T47D (cell line): ENCODE data around the gene TRPC3.
"Not testable (repeated sequence)": the region's sequence is repeated elsewhere in the genome, so short reads cannot be mapped to it uniquely, and the experiment has no call there.

ENCODE experiments used
- DNase-seq, 2 experiments: peaks; one replicate each; pipeline versions ENCODE4 v3.0.0 to v3.0.0-alpha.2; 2011 to 2012; ENCODE audit warnings: low read depth in 1 of 2, low spot score in 1 of 2
- JUND ChIP-seq: IDR thresholded peaks from 2 replicates; pipeline ENCODE4 v1.6.1; 2012; ENCODE audit warnings: low read depth
- in situ Hi-C: cut with HindIII; loops from 2 replicates; pipeline ENCODE4 v1.10.0; 2016; ENCODE audit warnings: low sequenced_read_pairs, low pct_unique_long_range_greater_than_20kb

The TRPC3 gene

GRCh38 chr4:121936101-121936500 lies 15.8 kb downstream of the TRPC3 start:
- in situ Hi-C loops: no loop called here
- TF ChIP-seq JUND: no peak
- DNase-seq: no peak

- no peak for TF ChIP-seq JUND
- DNase-seq: no peak
- in situ Hi-C loops: no loop called here
These were observed 17.2 kb downstream of the TRPC3 start for GRCh38 chr4:121934635-121935034.

DNA sequence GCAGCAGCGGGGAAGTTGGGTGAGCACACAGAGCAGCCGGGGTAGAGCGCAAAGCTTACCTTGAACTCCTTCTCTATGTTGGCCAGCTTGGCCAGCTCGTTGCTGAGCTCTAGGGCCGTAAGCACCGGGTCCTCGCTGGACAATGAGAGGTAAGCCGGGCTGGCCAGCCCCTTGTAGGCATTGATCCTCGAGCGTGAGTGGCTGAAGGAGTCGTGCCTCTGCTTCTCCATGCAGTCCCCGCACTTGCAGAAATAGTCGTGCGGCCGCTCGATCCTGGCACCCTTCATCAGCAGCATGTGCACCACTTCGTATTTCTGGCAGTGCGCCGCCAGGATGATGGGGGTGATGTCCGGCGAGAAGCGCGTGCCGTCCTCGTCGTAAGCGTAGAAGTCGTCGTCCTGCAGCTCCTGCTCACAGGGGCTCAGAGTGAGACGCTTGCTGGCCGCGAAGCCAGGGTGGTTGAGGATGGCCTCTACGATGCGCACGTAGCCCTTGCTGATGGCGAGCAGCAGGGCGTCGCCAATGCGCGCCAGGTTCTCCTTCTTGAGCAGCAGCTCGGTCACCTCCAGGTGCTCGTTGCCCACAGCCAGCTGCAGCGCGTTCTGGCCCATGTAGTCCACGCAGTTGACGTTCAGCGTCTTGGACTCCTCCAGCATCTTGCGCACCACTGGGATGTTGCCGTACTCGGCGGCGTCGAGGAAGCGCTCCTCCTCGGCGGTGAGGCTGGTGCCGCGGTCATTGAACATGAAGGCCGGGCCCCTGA lies 19.5 kb downstream of the TRPC3 start:
- in situ Hi-C loops: no loop called here
- no peak for DNase-seq
- TF ChIP-seq JUND: no peak

DNA sequence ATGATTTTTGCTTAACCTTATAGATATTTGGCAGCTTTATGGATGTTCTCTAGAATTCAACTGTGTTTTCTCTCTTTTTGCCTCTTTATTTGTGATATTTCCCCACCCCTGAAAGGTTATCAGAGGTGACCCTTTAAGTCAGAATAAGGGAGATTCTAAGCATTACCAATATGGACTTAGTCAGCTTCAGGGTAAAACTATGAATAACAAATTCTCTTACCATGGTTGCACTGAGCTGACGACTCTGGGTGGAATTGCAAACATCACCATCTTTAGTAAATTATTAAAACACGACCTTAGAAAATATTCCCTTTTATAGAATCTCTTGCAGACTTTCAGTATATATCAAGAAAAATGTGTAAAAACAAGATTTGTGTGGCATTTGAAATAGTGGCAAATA lies 21.6 kb downstream of the TRPC3 start:
- TF ChIP-seq JUND: no peak
- no peak for DNase-seq
- in situ Hi-C loops: no loop called here

DNA sequence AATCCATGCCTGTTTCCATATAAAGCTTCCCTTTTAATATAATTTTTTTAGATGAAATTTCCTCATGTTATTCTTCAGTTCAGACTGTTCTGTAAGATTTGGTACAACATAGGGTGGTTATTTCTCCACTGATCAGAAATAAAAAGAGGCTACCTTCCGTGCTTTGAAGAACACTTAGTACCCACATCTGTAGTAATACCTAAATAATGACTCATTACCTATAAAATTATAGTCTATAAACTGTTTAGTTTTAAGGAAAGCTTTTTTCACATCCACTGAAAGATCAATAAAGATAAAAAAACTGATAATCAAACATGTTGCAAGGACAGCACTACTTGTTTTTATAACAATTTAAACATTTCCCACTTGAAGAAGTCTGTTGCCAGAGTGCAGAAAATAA lies 23.9 kb downstream of the TRPC3 start:
- no peak for TF ChIP-seq JUND
- no peak for DNase-seq
- in situ Hi-C loops: no loop called here

- in situ Hi-C loops, DNase-seq: not testable (repeated sequence)
These were observed 25.4 kb downstream of the TRPC3 start for GRCh38 chr4:121926490-121926889.

- in situ Hi-C loops: no loop called here
- TF ChIP-seq JUND: no peak
- no peak for DNase-seq
These were observed 28.6 kb downstream of the TRPC3 start for GRCh38 chr4:121923306-121923705.

DNA sequence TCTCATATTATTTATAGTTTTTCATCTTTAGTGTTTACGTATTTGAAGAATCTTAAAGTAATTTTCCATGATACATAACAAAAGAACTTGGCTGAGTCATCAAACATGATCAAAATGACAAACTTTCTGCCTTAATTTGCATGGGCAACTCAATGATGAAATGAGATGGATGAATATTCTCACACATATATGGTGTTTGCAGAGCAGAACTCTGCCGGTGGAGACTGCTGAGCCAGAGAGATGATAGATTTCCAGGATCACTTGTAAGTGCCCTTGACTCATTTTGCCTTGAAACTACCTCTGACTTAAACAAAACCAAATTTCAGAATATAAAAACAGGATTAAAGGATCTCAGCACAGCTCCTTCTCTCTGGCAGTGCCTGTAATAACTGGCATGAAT lies 38.2 kb downstream of the TRPC3 start:
- in situ Hi-C loops: no loop called here
- DNase-seq: no peak
- no peak for TF ChIP-seq JUND

GRCh38 chr4:121908346-121908745 lies 43.5 kb downstream of the TRPC3 start:
- no peak for DNase-seq
- no peak for TF ChIP-seq JUND
- in situ Hi-C loops: no loop called here

DNA sequence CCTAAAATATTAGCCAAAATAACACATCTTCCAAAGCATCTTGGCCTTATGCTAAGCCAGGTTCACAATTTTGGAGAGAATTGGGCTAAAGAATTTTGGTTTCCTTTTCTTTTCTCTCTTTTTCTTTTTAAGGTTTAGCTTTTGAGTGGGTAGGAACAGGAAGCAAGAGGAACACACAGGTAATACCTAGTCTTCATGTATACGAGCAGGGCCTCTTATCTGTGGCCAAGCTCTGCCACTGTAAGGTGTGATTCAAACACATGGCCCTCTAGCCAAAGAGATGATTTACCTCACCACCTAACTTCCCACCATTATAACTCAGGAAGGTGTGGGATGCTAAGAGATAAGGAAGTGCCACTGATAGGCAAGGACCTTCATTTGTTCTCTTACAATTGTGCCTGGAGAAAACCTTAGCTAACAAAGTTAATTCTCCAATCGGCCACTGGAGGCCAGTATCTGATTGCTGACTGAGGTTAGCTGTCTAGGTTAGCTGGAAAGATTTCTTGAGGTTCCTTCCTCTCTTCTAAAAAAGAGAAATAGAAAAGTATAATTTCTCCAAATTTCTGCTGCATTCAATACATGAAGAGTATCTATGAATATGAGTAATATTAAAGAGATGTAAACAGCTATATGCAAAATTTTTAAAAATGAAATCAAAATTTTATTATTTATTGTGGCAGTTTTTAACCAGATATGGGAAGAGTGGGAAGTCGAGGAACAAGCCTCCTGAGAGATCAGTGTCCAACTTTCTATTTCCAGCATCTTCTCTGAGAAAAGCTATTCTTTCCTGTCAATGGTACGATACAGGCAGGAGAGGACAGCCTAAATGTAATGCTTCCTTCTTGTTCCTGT lies 51.5 kb downstream of the TRPC3 start:
- DNase-seq: peak; percentile 13 to 66
- in situ Hi-C loops: no loop called here
- no peak for TF ChIP-seq JUND

DNA sequence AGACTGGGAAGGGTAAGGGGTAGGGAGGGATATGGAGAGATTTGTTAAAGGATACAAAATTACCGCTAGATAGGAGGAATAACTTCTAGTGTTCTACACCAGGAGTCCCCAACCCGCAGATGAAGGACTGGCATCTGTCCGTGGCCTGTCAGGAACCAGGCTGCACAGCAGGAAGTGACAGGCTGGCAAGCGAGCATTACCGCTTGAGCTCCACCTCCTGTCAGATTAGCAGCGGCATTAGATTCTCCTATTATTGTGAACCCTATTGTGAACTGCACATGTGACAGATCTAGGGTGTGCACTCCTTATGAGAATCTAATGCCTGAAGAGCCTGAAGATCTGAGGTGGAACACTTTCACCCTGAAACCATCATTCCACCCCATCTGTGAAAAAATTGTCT lies 53.7 kb downstream of the TRPC3 start:
- in situ Hi-C loops: no loop called here
- peak in 1 of 2 experiments; percentile 30 for DNase-seq
- TF ChIP-seq JUND: no peak

DNA sequence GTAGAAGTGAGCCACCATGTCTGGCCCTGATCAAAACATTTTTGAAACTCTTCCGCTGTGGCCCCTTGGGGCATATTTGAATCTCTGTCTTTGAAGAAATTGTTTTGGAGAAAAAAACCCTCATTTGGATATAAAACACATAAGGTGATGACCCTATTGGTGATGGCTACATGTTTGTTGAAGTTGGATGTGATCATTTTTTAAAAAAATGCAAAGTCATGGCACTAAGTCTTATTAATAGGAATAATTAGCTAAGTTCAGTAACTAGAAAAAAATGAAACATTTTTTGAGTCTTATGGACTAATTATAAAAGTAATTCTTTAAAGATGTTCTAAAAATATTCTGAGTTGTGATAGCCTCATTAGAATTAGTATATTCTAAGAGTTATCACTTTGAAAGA lies 63.7 kb downstream of the TRPC3 start:
- no peak for DNase-seq
- in situ Hi-C loops: no loop called here
- TF ChIP-seq JUND: no peak

DNA sequence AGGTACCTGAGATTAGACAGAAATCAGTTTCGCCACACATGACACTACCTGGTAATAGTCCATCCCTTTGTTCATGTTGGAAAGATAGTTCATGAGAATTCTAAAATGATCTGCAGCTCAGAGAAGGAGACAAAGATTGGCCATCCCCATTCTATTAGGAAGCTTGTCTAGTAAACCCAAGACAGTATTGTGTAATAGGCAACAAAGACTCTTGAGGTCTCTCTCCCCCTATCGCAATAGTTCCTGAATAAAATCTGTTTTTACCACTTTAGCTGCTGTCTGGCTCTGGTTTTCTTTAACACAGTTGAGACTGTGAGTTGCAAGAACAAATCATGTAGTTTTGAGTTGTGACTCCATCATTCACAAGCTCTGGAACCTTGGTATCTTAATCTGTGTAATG lies 66.7 kb downstream of the TRPC3 start:
- DNase-seq: no peak
- in situ Hi-C loops: no loop called here
- no peak for TF ChIP-seq JUND
